GM11168 (cell line): ENCODE results near the gene GLB1L.
"Not testable (repeated sequence)": the region's sequence is repeated elsewhere in the genome, so short reads cannot be mapped to it uniquely, and the experiment has no call there.

ENCODE experiments used
- in situ Hi-C: fragments of 300-500 bp; cut with MboI; formaldehyde crosslinking; loops from one replicate; pipeline ENCODE4 v1.12.0; 2022; ENCODE audit warnings: low sequenced_read_pairs; ENCODE audit not compliant: unreplicated experiment

The GLB1L gene

DNA sequence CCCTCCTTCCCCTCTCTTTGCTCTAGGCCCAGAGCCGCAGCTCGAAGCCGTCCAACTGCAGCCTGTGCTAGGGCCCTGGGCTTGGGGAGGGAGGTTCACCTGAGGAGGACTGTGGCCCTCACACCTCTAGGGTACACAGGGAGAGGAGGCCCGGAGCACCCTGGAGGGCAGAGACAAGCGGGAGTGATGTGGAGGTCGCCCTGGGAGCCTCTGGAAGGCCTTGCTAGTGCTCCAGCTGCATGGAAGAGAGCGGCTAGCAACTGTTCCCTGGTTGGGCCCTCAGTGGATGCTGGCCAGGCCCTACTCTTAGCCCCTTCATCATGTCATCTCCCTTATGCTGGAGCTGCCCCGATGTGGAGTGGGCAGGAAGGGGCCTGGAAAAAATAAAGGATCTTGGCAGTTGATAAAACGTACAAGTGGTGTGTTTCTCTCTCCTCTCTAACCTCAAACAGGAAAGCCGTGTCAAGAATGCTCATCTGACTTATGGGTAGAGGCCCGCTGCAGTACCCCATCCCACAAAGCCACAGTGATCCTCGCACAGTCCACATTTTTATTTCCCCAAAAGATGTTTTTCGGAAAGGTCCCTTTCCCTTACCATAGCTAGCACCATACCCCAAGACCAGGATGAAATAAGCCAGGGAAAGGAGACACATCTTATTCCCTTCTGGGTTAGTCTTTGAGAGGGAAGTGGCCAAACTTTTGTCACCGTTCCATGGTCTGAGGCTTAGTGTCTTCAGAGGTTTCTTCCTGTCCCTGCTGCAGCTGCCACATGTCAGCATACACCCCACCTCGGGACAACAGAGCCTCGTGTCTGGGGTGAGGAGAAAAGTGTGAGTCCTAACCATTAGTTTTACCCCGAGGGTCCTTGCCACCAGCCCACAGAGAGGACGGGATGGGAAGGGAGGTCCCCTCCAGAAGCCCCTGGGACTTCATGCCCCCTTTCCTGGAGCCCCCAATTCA lies 35.7 kb downstream of the GLB1L start:
- in situ Hi-C loops = no loop called here

- in situ Hi-C loops = no loop called here
Measured at GRCh38 chr2:219207884-219208740, 37.1 kb downstream of the GLB1L start.

- in situ Hi-C loops = no loop called here
Measured at GRCh38 chr2:219207134-219207883, 37.9 kb downstream of the GLB1L start.

- in situ Hi-C loops = no loop called here
Measured at GRCh38 chr2:219206328-219207133, 38.7 kb downstream of the GLB1L start, which contains the start of gene ZFAND2B. Gene ZFAND2B, plus strand, starts transcription at chr2:219206782. Its CDS starts 206 bp downstream, at chr2:219206988.

GRCh38 chr2:219205981-219206327 lies 39.3 kb downstream of the GLB1L start:
- in situ Hi-C loops = no loop called here

- in situ Hi-C loops = no loop called here
Measured at GRCh38 chr2:219205165-219205538, 40.1 kb downstream of the GLB1L start.

GRCh38 chr2:219204425-219205164 lies 40.6 kb downstream of the GLB1L start:
- in situ Hi-C loops = no loop called here

DNA sequence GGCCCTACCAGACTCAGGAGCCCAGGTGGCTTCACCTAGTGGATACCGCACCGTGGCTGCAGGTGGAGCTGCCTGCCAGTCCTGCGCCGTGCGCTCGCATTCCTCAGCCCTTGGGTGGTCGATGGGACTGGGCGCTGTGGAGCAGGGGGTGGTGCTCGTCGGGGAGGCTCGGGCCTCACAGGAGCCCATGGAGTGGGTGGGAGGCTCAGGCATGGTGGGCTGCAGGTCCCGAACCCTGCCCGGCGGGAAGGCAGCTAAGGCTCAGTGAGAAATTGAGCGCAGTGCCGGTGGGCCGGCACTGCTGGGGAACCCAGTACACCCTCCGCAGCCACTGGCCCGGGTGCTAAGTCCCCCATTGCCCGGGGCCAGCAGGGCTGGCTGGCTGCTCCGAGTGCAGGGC lies 43.9 kb downstream of the GLB1L start:
- in situ Hi-C loops = not testable (repeated sequence)

DNA sequence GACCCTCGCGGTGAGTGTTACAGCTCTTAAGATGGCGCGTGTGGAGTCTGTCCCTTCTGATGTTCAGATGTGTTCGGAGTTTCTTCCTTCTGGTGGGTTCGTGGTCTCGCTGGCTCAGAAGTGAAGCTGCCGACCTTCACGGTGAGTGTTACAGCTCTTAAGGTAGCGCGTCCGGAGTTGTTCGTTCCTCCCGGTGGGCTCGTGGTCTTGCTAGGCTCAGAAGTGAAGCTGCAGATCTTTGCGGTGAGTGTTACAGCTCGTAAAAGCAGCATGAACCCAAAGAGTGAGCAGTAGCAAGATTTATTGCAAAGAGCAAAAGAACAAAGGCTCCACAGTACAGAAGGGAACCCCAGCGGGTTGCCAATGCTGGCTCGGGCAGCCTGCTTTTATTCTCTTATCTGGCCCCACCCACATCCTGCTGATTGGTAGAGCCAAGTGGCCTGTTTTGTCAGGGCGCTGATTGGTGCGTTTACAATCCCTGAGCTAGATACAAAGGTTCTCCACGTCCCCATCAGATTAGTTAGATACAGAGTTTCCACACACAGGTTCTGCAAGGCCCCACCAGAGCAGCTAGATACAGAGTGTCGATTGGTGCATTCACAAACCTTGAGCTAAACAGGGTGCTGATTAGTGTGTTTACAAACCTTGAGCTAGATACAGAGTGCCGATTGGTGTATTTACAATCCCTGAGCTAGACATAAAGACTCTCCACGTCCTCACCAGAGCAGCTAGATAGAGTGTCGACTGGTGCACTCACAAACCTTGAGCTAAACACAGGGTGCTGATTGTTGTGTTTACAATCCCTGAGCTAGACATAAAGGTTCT lies 44.5 kb downstream of the GLB1L start:
- in situ Hi-C loops = not testable (repeated sequence)

GRCh38 chr2:219199470-219200211 lies 45.6 kb downstream of the GLB1L start:
- in situ Hi-C loops = no loop called here

- in situ Hi-C loops = no loop called here
Measured at GRCh38 chr2:219198974-219199373, 46.3 kb downstream of the GLB1L start.

DNA sequence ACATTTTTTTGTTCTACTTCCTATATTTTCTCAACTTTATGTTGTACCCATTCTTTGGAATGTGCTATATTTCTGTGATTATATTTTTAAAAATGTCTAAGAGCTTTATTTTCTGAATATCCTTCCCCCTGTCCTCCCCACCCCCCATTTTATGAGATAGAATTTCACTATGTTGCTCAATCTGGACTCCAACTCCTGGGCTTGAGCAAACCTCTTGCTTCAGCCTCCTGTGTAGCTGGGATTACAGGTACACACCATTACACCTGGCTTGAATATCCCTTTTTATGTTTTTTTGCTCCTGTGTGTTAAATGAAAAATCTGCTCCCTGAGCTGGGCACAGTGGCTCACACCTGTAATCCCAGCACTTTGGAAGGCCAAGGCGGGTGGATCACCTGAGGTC lies 47.9 kb downstream of the GLB1L start:
- in situ Hi-C loops = no loop called here

DNA sequence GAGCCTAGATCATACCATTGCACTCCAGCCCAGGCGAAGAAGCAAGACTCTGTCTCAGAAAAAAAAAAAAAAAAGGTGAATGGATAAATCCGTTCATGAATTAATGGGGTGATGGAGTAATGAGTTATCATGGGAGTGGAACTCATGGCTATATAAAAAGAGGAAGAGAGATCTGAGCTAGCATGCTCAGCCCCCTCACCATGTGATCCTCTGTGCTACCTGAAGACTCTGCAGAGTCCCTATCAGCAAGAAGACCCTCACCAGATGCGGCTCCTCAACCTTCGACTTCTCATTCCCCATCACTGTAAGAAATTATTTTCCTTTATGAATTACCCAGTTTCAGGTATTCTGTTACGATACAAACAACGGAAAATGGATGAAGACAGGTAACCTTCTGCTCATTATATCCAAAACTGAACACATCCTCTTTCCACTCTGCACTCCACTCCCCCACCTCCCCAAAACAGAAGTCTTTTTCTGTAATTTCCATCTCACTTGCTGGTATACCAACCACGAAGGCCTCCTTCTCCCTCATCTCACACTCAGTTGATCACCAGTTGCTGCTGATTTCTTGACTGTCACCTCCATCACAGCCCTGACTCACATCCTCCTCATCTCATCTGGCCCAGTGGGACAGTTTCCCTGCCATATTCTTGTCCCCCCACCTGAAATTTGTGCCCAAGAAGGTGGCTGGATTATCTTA lies 58.3 kb downstream of the GLB1L start:
- in situ Hi-C loops = no loop called here
